Sigmoid colon (tissue), 7 donors: ENCODE data around the gene MAP3K15. TPM values are rescaled to one million over a fixed set of nuclear protein-coding genes. Genes with fewer than 3 reads are reported as not detected.

ENCODE experiments used
- DNase-seq: peaks from one replicate; pipeline ENCODE4 v3.0.0-alpha.2; 2019
- H3K27ac ChIP-seq, 4 donors: fragments of 200-600 bp; sonication (generic); one replicate each; pipeline ENCODE4 v1.5.1; 2016 to 2019; ENCODE audit warnings: mild to moderate bottlenecking in 1 of 4
- H3K27me3 ChIP-seq, 3 donors: fragments of 200-600 bp; sonication (generic); one replicate each; pipeline ENCODE4 v1.5.1; 2019; ENCODE audit warnings: mild to moderate bottlenecking in 1 of 3
- H3K36me3 ChIP-seq, 4 donors: fragments of 200-600 bp; sonication (generic); one replicate each; pipeline ENCODE4 v1.5.1; 2016 to 2019
- H3K4me1 ChIP-seq, 4 donors: fragments of 200-600 bp; sonication (generic); one replicate each; pipeline ENCODE4 v1.5.1; 2017 to 2019
- H3K4me3 ChIP-seq, 4 donors: fragments of 200-600 bp; sonication (generic); one replicate each; pipeline ENCODE4 v1.5.1; 2017 to 2019; ENCODE audit warnings: mild to moderate bottlenecking in 2 of 4, moderate library complexity in 1 of 4
- H3K9me3 ChIP-seq, 4 donors: fragments of 200-600 bp in 3 of 4; sonication (generic) in 3 of 4; one replicate each; pipeline versions ENCODE4 v1.5.1 to v1.6.1; 2013 to 2019
- CTCF ChIP-seq, 4 experiments: fragments of 450-650 bp in 3 of 4; fragments of 200-600 bp in 1 of 4; IDR thresholded peaks; one replicate each; pipeline ENCODE4 v1.5.1; 2016 to 2019; ENCODE audit warnings: antibody characterized with exemption in 4 of 4, mild to moderate bottlenecking in 3 of 4, moderate library complexity in 2 of 4
- EP300 ChIP-seq, 4 donors: sonication (generic); formaldehyde crosslinking; IDR thresholded peaks; one replicate each; pipeline ENCODE4 v1.6.1; 2017; ENCODE audit warnings: antibody characterized with exemption in 4 of 4
- POLR2A ChIP-seq, 2 donors: fragments of 450-650 bp; IDR thresholded peaks; one replicate each; pipeline ENCODE4 v1.6.1; 2016; ENCODE audit warnings: antibody characterized with exemption in 2 of 2, mild to moderate bottlenecking in 2 of 2, moderate library complexity in 2 of 2
- POLR2AphosphoS5 ChIP-seq, 4 donors: sonication (generic); formaldehyde crosslinking; IDR thresholded peaks; one replicate each; pipeline ENCODE4 v1.6.1; 2017; ENCODE audit warnings: antibody characterized with exemption in 4 of 4
- WGBS, 2 donors: extraction: QIAGEN DNeasy Blood & Tissue Kit; methylation state at CpG; one replicate each; pipeline ENCODE4 v1.1.7; 2013; 5-methylcytosine and 5-hydroxymethylcytosine counted together
- intact Hi-C: fragments of 100-400 bp; cut with DNase I; formaldehyde crosslinking; loops from one replicate; pipeline ENCODE4 v1.15.1; 2023
- polyA plus RNA-seq, 3 donors: library from polyadenylated mRNA; stranded (reverse); fragments of 200-250 nt; gene quantifications; one replicate each; pipeline ENCODE4 v1.2.3, GENCODE V29; 2013
- total RNA-seq, 4 donors: library from RNA; depleted of rRNA; stranded (reverse); fragments of >200 nt; gene quantifications; one replicate each; pipeline ENCODE4 v1.1.0, GENCODE V29; 2016
- donor health status: healthy with polysubstance abuse.
- donor health status: Bipolar disorder and iron deficiency.
- donor health status: healthy.

MAP3K15 gene
- total and polyA plus RNA-seq, 7 donors: 0.14 to 0.69 (median 0.15) TPM; not detected in 4

- no peak overlapping the region for H3K27ac ChIP-seq
These were observed 42.5 kb upstream of the MAP3K15 start for GRCh38 chrX:19557822-19558221.

DNA sequence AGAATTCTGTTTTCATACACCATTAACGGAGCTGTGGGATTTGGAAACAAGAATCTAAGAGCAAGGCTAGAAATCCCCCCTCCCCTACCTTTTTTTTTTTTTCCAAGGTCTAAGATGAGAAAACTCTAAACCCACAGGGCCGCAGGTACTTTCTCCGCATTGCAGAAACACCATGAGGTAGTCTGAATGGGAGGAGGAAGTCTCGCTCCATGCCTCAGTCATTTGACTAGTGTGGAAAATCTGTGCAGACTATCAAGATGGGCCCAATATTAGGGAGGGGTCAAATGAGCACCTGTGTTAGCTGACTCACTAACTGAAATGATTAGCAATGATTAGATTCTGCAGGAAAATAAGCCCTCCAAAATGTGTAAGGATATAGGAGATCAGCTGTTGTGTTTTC lies 40.9 kb upstream of the MAP3K15 start:
- no peak overlapping the region for H3K4me3 ChIP-seq
- DNase-seq: no peak
- intact Hi-C loops: no loop called here
- no peak overlapping the region for H3K27ac ChIP-seq
- no peak for TF ChIP-seq CTCF (IDR thresholded peaks at IDR 0.05)
- no peak for TF ChIP-seq POLR2A (IDR thresholded peaks at IDR 0.05)
- TF ChIP-seq POLR2AphosphoS5 (IDR thresholded peaks at IDR 0.05): no peak
- no peak for TF ChIP-seq EP300 (IDR thresholded peaks at IDR 0.05)
- H3K4me1 ChIP-seq: no peaks in the 10 kb centered on the region
- no peaks in the 10 kb centered on the region for H3K9me3 ChIP-seq
- H3K27me3 ChIP-seq: no peaks in the 10 kb centered on the region
- no peaks in the 10 kb centered on the region for H3K36me3 ChIP-seq
- WGBS, 2 donors: 87 to 93% methylated on average over 4 of the region's 4 CpGs

More at GRCh38 chrX:19557822-19558221, 42.5 kb upstream of the MAP3K15 start:
- Histone ChIP-seq H3K9me3 (no peaks in the 10 kb centered on the region), H3K27me3 (no peaks in the 10 kb centered on the region), H3K4me3 (no peak overlapping the region), H3K4me1 (no peaks in the 10 kb centered on the region), H3K36me3 (no peaks in the 10 kb centered on the region)
- WGBS, 2 donors: 93 to 96% methylated on average over 2 of the region's 2 CpGs
- no peak for DNase-seq
- no peak for TF ChIP-seq CTCF (IDR thresholded peaks at IDR 0.05)
- TF ChIP-seq POLR2A (IDR thresholded peaks at IDR 0.05): no peak
- TF ChIP-seq POLR2AphosphoS5 (IDR thresholded peaks at IDR 0.05): no peak
- no peak for TF ChIP-seq EP300 (IDR thresholded peaks at IDR 0.05)
- intact Hi-C loops: no loop called here

DNA sequence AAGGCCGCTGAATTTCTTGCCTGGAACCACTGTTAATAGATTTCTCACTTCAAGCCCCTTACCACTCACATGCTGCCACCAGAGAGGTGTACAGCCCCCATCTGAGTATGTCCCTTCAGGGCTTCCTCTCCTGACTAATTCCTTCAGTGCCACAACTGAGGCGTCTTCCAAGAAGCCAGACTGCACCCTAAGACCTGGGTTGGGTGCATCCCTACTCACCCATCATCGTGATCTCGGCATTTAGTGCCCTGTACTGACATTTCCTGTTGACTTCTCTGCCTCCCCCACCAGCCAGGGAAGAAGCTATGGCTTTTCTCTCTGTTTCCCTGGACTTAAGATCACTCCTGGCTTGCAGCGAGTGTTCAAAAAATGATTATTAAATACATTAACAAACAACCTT lies 40.4 kb upstream of the MAP3K15 start:
- intact Hi-C loops: no loop called here
- TF ChIP-seq EP300 (IDR thresholded peaks at IDR 0.05) (no peak), POLR2AphosphoS5 (IDR thresholded peaks at IDR 0.05) (no peak), POLR2A (IDR thresholded peaks at IDR 0.05) (no peak), CTCF (IDR thresholded peaks at IDR 0.05) (no peak)

DNA sequence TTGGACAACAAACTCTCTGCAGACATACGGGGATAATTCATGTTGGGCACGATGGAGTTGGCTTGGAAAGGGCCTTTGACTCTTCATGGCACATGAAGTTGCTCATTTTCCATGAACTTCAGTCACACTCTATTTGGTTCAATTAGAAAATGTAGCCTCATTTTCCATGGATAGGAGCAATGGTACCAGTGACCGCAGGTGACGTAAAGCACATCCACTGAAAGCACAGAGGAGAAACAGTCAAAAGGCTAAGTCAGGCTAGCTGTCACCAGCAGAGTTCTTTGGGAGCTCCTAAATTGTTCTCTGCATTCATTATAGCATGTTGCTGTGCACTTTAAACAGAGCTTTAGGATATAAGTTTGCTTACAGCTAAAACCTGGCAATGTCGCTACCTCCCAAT lies 39.9 kb upstream of the MAP3K15 start:
- intact Hi-C loops: no loop called here
- no peak overlapping the region for H3K27ac ChIP-seq
- WGBS, 2 donors: 89 to 90% methylated on average over 5 of the region's 5 CpGs

More for the DNA sequence above, 40.4 kb upstream of the MAP3K15 start:
- H3K4me3 ChIP-seq: no peak overlapping the region
- WGBS, 2 donors: 75 to 83% methylated on average over 5 of the region's 5 CpGs
- no peaks in the 10 kb centered on the region for H3K36me3 ChIP-seq
- DNase-seq: no peak
- no peak overlapping the region for H3K27ac ChIP-seq
- H3K27me3 ChIP-seq: no peaks in the 10 kb centered on the region
- H3K4me1 ChIP-seq: no peaks in the 10 kb centered on the region
- H3K9me3 ChIP-seq: no peaks in the 10 kb centered on the region

More for the DNA sequence above, 39.9 kb upstream of the MAP3K15 start:
- no peak for DNase-seq
- TF ChIP-seq EP300 (IDR thresholded peaks at IDR 0.05): no peak
- TF ChIP-seq POLR2A (IDR thresholded peaks at IDR 0.05): no peak
- TF ChIP-seq POLR2AphosphoS5 (IDR thresholded peaks at IDR 0.05): no peak
- no peak for TF ChIP-seq CTCF (IDR thresholded peaks at IDR 0.05)
- no peaks in the 10 kb centered on the region for H3K9me3 ChIP-seq
- H3K36me3 ChIP-seq: no peaks in the 10 kb centered on the region
- no peak overlapping the region for H3K4me3 ChIP-seq
- H3K27me3 ChIP-seq: no peaks in the 10 kb centered on the region
- no peaks in the 10 kb centered on the region for H3K4me1 ChIP-seq
